Measurements from ENCODE around the gene MYO18B.

Gene MYO18B

DNA sequence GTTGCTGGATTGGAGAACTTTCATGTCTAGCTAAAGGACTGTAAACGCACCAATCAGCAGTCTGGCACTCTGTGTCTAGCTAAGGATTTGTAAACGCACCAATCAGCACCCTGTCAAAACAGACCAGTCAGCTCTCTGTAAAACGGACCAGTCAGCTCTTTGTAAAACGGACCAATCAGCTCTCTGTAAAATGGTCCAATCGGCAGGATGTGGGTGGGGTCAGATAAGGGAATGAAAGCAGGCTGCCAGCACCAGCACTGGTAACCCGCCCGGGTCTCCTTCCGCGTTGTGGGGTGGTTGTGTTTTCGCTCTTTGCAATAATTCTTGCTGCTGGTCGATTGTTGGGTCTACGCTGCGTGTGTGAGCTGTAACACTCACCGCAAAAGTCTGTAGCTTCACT is 11.3 kb downstream of the MYO18B start:
- TF ChIP-seq, protein P1, sequence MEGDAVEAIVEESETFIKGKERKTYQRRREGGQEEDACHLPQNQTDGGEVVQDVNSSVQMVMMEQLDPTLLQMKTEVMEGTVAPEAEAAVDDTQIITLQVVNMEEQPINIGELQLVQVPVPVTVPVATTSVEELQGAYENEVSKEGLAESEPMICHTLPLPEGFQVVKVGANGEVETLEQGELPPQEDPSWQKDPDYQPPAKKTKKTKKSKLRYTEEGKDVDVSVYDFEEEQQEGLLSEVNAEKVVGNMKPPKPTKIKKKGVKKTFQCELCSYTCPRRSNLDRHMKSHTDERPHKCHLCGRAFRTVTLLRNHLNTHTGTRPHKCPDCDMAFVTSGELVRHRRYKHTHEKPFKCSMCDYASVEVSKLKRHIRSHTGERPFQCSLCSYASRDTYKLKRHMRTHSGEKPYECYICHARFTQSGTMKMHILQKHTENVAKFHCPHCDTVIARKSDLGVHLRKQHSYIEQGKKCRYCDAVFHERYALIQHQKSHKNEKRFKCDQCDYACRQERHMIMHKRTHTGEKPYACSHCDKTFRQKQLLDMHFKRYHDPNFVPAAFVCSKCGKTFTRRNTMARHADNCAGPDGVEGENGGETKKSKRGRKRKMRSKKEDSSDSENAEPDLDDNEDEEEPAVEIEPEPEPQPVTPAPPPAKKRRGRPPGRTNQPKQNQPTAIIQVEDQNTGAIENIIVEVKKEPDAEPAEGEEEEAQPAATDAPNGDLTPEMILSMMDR (IDR thresholded peaks at IDR 0.05; ENCODE audit: low read length, missing control alignments) = no peak
- no peak overlapping the region for H3K4me3 ChIP-seq (replicated peaks; ENCODE audit: low read depth, low read length)
- no peak for DNase-seq (ENCODE audit: low read depth)

- TF ChIP-seq, protein P1 (IDR thresholded peaks at IDR 0.05; ENCODE audit: low read length, missing control alignments) = no peak
- DNase-seq (ENCODE audit: low read depth) = peak; percentile 87
- H3K4me3 ChIP-seq (replicated peaks; ENCODE audit: low read depth, low read length) = no peak overlapping the region
Observed at GRCh38 chr22:25754527-25755202, 12.7 kb downstream of the MYO18B start.

DNA sequence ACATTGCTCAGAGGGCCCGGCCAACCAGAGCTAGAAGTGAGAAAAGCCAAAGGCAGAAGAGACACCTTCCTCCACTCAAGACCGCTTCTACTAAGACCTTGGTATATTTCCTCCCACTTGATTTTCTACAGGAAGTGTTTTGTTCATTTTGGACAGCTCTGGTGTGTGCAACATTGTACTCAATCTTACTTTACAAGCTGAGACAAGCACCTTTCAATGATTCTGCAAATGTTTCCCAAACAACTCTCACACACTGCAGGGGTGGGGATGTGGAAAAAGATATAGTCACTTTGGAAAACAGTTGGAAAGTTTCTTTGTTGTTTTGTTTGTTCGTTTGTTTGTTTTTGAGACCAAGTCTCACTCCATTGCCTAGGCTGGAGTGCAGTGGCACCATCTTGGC is 15.7 kb downstream of the MYO18B start:
- TF ChIP-seq, protein P1 (IDR thresholded peaks at IDR 0.05; ENCODE audit: low read length, missing control alignments) = no peak
- no peak for DNase-seq (ENCODE audit: low read depth)
- no peak overlapping the region for H3K4me3 ChIP-seq (replicated peaks; ENCODE audit: low read depth, low read length)

DNA sequence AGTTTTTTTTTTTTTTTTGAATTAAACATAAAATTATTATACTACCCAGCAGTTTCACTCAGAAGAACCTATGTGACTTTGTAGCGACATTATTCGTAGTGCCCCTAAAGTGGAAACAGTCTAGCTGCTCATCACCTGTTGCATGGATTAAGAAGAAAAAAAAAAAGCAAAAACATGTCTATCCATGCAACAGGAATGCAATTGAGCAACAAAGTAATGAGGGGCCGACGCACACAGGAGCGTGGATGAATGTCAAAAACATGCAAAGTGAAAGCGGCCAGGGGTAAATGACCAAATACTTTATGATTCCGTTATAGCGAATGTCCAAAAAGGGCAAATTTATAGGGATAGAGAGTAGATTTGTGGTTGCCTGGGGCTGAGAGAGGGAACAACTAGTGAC is 16.3 kb downstream of the MYO18B start:
- no peak for DNase-seq (ENCODE audit: low read depth)
- TF ChIP-seq, protein P1 (IDR thresholded peaks at IDR 0.05; ENCODE audit: low read length, missing control alignments) = no peak
- H3K4me3 ChIP-seq (replicated peaks; ENCODE audit: low read depth, low read length) = no peak overlapping the region

- no peak overlapping the region for H3K4me3 ChIP-seq (replicated peaks; ENCODE audit: low read depth, low read length)
- TF ChIP-seq, protein P1 (IDR thresholded peaks at IDR 0.05; ENCODE audit: low read length, missing control alignments) = no peak
- DNase-seq (ENCODE audit: low read depth) = peak; percentile 97
Observed at GRCh38 chr22:25759825-25760231, 17.8 kb downstream of the MYO18B start.

GRCh38 chr22:25760294-25760693 is 18.3 kb downstream of the MYO18B start:
- DNase-seq (ENCODE audit: low read depth) = no peak
- TF ChIP-seq, protein P1 (IDR thresholded peaks at IDR 0.05; ENCODE audit: low read length, missing control alignments) = no peak
- H3K4me3 ChIP-seq (replicated peaks; ENCODE audit: low read depth, low read length) = no peak overlapping the region

Data from fibroblast of pulmonary artery (primary cell).